PC-3 (cell line): Measurements from ENCODE around the gene PROX1. TPM values are rescaled to one million over a fixed set of nuclear protein-coding genes. Genes with fewer than 3 reads are reported as not detected.

Experiments used
- ATAC-seq: fragments of 200-7000 bp; cut with Tn5 transposase; 2 replicates; pipeline ENCODE4 v1.9.1; 2020; ENCODE audit warnings: mild to moderate bottlenecking, moderate library complexity
- BruUV-seq: library from RNA; stranded (reverse); fragments of 400-500 nt; replicated peaks from 2 replicates; lab custom pipeline; 2021; lab: Mats Ljungman, UMichigan
- CTCF ChIA-PET: fragments of 300-600 bp; sonication (Branson Sonifier 250); formaldehyde crosslinking; loops from one replicate; lab custom pipeline; 2022; ENCODE audit warnings: antibody characterized with exemption; lab: Charles Lee
- POLR2A ChIA-PET: fragments of 300-600 bp; sonication (Branson Sonifier 250); formaldehyde crosslinking; loops from one replicate; lab custom pipeline; 2022; ENCODE audit warnings: antibody characterized with exemption; ENCODE audit not compliant: unreplicated experiment; lab: Charles Lee
- DNase-seq: peaks from one replicate; pipeline ENCODE4 v3.0.0-alpha.2; 2015
- H2AFZ ChIP-seq: fragments of 300-600 bp; sonication (generic); 2 replicates; pipeline ENCODE4 v1.6.0; 2016; ENCODE audit warnings: antibody characterized with exemption, low read length
- H3F3A ChIP-seq: fragments of 300-600 bp; sonication (generic); one replicate; pipeline ENCODE4 v1.6.0; 2017; ENCODE audit warnings: antibody characterized with exemption, low read length, control low read depth, mild to moderate bottlenecking; ENCODE audit not compliant: unreplicated experiment
- H3K27ac ChIP-seq: fragments of 300-600 bp; sonication (generic); 2 replicates; pipeline ENCODE4 v1.5.1; 2016; ENCODE audit warnings: mild to moderate bottlenecking, low read length
- H3K27me3 ChIP-seq: fragments of 300-600 bp; sonication (generic); 2 replicates; pipeline ENCODE4 v1.6.1; 2016; ENCODE audit warnings: low read length, mixed read lengths
- H3K36me3 ChIP-seq: fragments of 300-600 bp; sonication (generic); 2 replicates; pipeline ENCODE4 v1.6.1; 2016; ENCODE audit warnings: low read depth, mixed run types, low read length, mixed read lengths
- H3K4me1 ChIP-seq: fragments of 300-600 bp; sonication (generic); 2 replicates; pipeline ENCODE4 v1.5.1; 2016; ENCODE audit warnings: low read length; ENCODE audit not compliant: insufficient read depth
- H3K4me2 ChIP-seq: fragments of 300-600 bp; sonication (generic); 2 replicates; pipeline ENCODE4 v1.6.0; 2016; ENCODE audit warnings: low read length
- H3K4me3 ChIP-seq: fragments of 300-600 bp; sonication (generic); 2 replicates; pipeline ENCODE4 v1.5.1; 2016; ENCODE audit warnings: mild to moderate bottlenecking, low read length, mixed read lengths
- H3K79me2 ChIP-seq: fragments of 300-600 bp; sonication (generic); 2 replicates; pipeline ENCODE4 v1.6.1; 2017; ENCODE audit warnings: low read length, mixed read lengths
- H3K9ac ChIP-seq: fragments of 300-600 bp; sonication (generic); 2 replicates; pipeline ENCODE4 v1.6.0; 2016; ENCODE audit warnings: mild to moderate bottlenecking, low read length
- H3K9me2 ChIP-seq: fragments of 300-600 bp; sonication (generic); replicated peaks from 2 replicates; pipeline ENCODE4 v1.6.1; 2016; ENCODE audit warnings: mixed run types, low read length, mixed read lengths
- H3K9me3 ChIP-seq: fragments of 300-600 bp; sonication (generic); 2 replicates; pipeline ENCODE4 v1.6.1; 2016; ENCODE audit warnings: low read length, mixed read lengths
- H4K20me1 ChIP-seq: fragments of 300-600 bp; sonication (generic); 2 replicates; pipeline ENCODE4 v1.6.1; 2016; ENCODE audit warnings: low read length, mixed read lengths
- EZH2 ChIP-seq: fragments of 300-600 bp; sonication (generic); IDR thresholded peaks from one replicate; pipeline ENCODE4 v1.6.1; 2017; ENCODE audit warnings: antibody characterized with exemption, mild to moderate bottlenecking, low read length; ENCODE audit not compliant: unreplicated experiment
- EZH2phosphoT487 ChIP-seq: fragments of 300-600 bp; sonication (generic); IDR thresholded peaks from 2 replicates; pipeline ENCODE4 v1.6.1; 2018; ENCODE audit warnings: mild to moderate bottlenecking, antibody characterized with exemption, low read length, borderline replicate concordance
- intact Hi-C: fragments of 100-400 bp; cut with micrococcal nuclease; formaldehyde crosslinking; loops from 2 replicates; pipeline ENCODE4 v1.9.0; 2023
- total RNA-seq: library from RNA; depleted of rRNA; stranded (reverse); fragments of >200 nt; gene quantifications from 2 replicates; pipeline ENCODE4 v1.2.3, GENCODE V29; 2014
- TF ChIP-seq, protein P1 (sequence below): fragments of 300-600 bp; sonication (generic); conservative IDR thresholded peaks from 2 replicates; pipeline ENCODE4 v1.5.1; 2017; ENCODE audit warnings: antibody characterized with exemption, low read depth, mild to moderate bottlenecking, low read length

PROX1 gene
- total RNA-seq, 1 experiment from 2014 or later: not detected

DNA sequence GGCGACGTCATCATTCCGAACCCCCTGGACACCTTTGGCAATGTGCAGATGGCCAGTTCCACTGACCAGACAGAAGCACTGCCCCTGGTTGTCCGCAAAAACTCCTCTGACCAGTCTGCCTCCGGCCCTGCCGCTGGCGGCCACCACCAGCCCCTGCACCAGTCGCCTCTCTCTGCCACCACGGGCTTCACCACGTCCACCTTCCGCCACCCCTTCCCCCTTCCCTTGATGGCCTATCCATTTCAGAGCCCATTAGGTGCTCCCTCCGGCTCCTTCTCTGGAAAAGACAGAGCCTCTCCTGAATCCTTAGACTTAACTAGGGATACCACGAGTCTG lies 10.0 kb downstream of the PROX1 start:
- Histone ChIP-seq H3K9me3 (no peaks in the 10 kb centered on the region), H3K36me3 (no peaks in the 10 kb centered on the region), H3K4me2 (no peak overlapping the region), H3K27me3 (peaks cover 86% of the 10 kb centered on the region), H3F3A (no peaks in the 10 kb centered on the region), H2AFZ (no peak overlapping the region), H3K4me1 (0 out of 2 replicates have a peak, but pooled peaks cover 6% of the 10 kb centered on the region), H3K79me2 (no peaks in the 10 kb centered on the region), H4K20me1 (no peaks in the 10 kb centered on the region), H3K9ac (no peak overlapping the region), H3K27ac (no peak overlapping the region), H3K9me2 (no peaks in the 10 kb centered on the region), H3K4me3 (no peak overlapping the region)
- intact Hi-C loops: no loop called here
- ATAC-seq (no peak), DNase-seq (no peak)
- TF ChIP-seq EZH2: no peak
- TF ChIP-seq, protein P1, sequence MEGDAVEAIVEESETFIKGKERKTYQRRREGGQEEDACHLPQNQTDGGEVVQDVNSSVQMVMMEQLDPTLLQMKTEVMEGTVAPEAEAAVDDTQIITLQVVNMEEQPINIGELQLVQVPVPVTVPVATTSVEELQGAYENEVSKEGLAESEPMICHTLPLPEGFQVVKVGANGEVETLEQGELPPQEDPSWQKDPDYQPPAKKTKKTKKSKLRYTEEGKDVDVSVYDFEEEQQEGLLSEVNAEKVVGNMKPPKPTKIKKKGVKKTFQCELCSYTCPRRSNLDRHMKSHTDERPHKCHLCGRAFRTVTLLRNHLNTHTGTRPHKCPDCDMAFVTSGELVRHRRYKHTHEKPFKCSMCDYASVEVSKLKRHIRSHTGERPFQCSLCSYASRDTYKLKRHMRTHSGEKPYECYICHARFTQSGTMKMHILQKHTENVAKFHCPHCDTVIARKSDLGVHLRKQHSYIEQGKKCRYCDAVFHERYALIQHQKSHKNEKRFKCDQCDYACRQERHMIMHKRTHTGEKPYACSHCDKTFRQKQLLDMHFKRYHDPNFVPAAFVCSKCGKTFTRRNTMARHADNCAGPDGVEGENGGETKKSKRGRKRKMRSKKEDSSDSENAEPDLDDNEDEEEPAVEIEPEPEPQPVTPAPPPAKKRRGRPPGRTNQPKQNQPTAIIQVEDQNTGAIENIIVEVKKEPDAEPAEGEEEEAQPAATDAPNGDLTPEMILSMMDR: no peak
- TF ChIP-seq EZH2phosphoT487: no peak
- ChIA-PET POLR2A (no interaction called here), CTCF (no interaction called here)
- no TSS peak for BruUV-seq

DNA sequence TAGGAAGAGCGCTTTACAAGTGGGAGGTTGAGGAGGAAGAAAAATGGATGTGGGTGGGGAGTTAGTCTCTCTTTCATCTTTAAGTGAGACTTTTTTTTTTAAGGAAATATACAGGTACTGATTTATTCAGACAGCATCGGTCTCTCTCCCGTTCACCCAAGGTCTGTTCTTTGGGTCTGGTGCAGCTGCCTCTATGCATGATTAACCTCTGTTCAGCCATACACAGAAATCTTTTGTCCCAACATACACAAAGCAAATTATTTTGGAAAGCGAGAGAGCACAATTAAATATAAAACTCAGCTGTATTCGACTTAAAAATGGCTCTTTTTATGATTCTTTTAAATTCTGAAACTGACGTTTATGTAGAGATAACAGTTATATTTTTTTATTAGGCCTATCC lies 11.0 kb downstream of the PROX1 start:
- CTCF ChIA-PET: no interaction called here
- ATAC-seq (no peak), DNase-seq (no peak)
- TF ChIP-seq EZH2phosphoT487: no peak
- no peak for TF ChIP-seq EZH2
- TF ChIP-seq, protein P1: no peak
- Histone ChIP-seq H3K9me2 (no peaks in the 10 kb centered on the region), H3K27ac (no peak overlapping the region), H3K79me2 (no peaks in the 10 kb centered on the region), H3K9me3 (no peaks in the 10 kb centered on the region), H3K4me3 (no peak overlapping the region), H3K27me3 (peaks cover 77% of the 10 kb centered on the region), H4K20me1 (no peaks in the 10 kb centered on the region), H3K4me2 (no peak overlapping the region), H3F3A (no peaks in the 10 kb centered on the region), H3K36me3 (no peaks in the 10 kb centered on the region), H3K4me1 (0 out of 2 replicates have a peak, but pooled peaks cover 6% of the 10 kb centered on the region), H3K9ac (no peak overlapping the region), H2AFZ (no peak overlapping the region)
- intact Hi-C loops: no loop called here
- POLR2A ChIA-PET: no interaction called here
- BruUV-seq: no TSS peak

DNA sequence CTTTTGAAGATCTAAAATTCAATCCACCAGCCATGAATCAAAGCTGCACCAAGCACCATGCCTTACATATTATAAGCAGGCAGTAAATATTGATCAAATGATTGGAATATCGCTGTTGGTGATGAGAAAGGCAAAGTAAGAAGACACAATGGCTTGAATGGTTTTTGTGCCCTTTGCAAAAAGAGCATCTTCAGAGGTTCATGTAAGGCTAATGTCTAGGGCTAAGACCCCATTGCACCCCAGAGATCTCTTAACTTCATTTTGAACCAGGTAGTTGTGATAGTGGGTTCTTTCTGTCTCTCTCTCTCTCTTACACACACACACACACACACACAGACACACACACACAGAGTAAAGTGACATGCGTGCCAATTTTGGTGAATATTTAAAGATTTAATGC lies 12.0 kb downstream of the PROX1 start:
- ChIA-PET POLR2A (no interaction called here), CTCF (no interaction called here)
- 0 out of 2 replicates have a peak, but pooled peaks cover 6% of the 10 kb centered on the region for H3K4me1 ChIP-seq
- H3K79me2 ChIP-seq: no peaks in the 10 kb centered on the region
- H2AFZ ChIP-seq: no peak overlapping the region
- no peaks in the 10 kb centered on the region for H3K9me2 ChIP-seq
- BruUV-seq: no TSS peak
- peaks cover 83% of the 10 kb centered on the region for H3K27me3 ChIP-seq
- no peak overlapping the region for H3K4me2 ChIP-seq
- no peaks in the 10 kb centered on the region for H3F3A ChIP-seq
- ATAC-seq (no peak), DNase-seq (no peak)
- no peak overlapping the region for H3K9ac ChIP-seq
- no peak overlapping the region for H3K27ac ChIP-seq
- TF ChIP-seq EZH2: no peak
- TF ChIP-seq, protein P1: no peak
- TF ChIP-seq EZH2phosphoT487: no peak
- no peak overlapping the region for H3K4me3 ChIP-seq
- H3K36me3 ChIP-seq: no peaks in the 10 kb centered on the region
- intact Hi-C loops: no loop called here
- no peaks in the 10 kb centered on the region for H3K9me3 ChIP-seq
- H4K20me1 ChIP-seq: no peaks in the 10 kb centered on the region
